ENCODE data around the gene EHMT1. TPM values are rescaled to one million over a fixed set of nuclear protein-coding genes. Genes with fewer than 3 reads are reported as not detected.

The EHMT1 gene
- total and polyA plus RNA-seq, 2 of the 8 experiments (the other 6 are each of a cell fraction or from before 2014, with no cell fraction given), result 95.7 to 163 TPM

DNA sequence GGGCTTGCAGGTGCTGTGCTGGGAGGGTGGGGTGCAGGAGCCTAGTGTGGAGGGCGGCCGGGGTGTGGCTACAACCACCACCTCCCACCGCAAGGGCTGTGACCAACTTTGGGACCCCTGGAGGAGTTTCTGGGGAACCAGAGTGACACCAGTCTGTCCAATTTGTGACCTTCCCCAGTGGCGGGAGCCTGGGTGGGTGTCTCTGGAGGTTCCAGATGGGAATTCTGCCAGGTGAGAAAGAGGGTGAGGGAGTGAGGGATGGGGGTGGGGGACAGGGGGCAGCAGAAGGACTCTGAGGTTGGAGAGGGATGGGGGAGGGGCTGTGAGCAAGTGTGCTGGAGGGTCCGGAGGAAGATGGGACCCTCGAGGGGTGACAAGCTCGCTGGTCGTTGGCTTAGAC lies 254.6 kb downstream of the EHMT1 start (continued):
- TF ChIP-seq BACH1 (IDR thresholded peaks at IDR 0.05; ENCODE audit: low read length) (no peak), MAFK (IDR thresholded peaks at IDR 0.05; ENCODE audit: low read depth, low read length) (no peak), CBX8 (IDR thresholded peaks at IDR 0.05; ENCODE audit: borderline replicate concordance, low read depth, low read length) (no peak), TCF12 (IDR thresholded peaks at IDR 0.05; ENCODE audit: low read depth, low read length) (no peak)
- TF ChIP-seq, protein P1, sequence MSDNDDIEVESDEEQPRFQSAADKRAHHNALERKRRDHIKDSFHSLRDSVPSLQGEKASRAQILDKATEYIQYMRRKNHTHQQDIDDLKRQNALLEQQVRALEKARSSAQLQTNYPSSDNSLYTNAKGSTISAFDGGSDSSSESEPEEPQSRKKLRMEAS (IDR thresholded peaks at IDR 0.05), result no peak

All from H1 (cell line).